Measurements from ENCODE around the gene SCLY.

SCLY gene

GRCh38 chr2:238114851-238115660, 54.3 kb downstream of the SCLY start:
- no peak for TF ChIP-seq GATA3 (IDR thresholded peaks at IDR 0.05; ENCODE audit: low read depth, low read length)

DNA sequence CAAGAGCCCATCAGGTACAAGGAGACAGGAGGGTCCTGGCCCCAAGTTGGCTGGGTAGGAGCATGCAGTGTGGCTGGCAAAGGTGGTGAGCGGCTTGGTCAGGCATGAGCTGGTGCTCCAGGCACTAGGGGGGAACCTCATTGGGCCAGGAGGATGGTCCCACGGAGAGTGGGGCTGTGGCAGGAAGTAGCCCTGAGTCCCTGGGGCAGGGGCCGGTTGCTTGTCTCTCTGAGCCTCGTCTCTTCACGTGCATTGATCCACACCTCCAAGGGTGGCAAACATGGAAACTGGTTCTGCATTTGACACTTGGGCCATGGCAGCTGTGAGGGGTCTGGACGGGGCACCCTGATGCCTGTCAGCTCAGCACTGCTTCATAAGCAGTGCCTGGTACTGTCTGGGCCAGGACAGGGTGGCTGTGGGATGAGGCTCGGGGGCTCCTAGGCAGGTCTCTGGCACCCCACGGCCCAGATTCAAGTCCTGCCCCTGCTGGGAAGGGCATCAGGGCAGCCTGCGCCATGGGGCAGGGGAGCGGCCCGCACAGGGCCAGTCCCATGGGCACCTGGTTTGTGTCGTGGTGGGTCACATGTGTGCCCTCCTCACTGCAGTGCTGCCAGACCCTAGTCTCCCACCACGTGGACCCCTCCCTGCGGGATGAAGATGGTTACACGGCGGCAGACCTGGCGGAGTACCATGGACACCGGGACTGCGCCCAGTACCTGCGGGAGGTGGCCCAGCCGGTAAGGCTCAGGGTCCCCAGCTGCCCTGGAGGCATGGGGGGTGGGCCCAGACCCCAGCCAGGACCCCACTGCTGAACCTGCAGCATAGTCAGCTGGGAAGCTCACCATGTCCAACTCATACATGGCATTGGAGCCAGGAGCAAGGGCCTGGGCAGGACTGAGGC, 55.7 kb downstream of the SCLY start:
- TF ChIP-seq GATA2 (IDR thresholded peaks at IDR 0.05; ENCODE audit: low read depth, low read length) (no peak), GATA3 (IDR thresholded peaks at IDR 0.05; ENCODE audit: low read depth, low read length) (no peak)

DNA sequence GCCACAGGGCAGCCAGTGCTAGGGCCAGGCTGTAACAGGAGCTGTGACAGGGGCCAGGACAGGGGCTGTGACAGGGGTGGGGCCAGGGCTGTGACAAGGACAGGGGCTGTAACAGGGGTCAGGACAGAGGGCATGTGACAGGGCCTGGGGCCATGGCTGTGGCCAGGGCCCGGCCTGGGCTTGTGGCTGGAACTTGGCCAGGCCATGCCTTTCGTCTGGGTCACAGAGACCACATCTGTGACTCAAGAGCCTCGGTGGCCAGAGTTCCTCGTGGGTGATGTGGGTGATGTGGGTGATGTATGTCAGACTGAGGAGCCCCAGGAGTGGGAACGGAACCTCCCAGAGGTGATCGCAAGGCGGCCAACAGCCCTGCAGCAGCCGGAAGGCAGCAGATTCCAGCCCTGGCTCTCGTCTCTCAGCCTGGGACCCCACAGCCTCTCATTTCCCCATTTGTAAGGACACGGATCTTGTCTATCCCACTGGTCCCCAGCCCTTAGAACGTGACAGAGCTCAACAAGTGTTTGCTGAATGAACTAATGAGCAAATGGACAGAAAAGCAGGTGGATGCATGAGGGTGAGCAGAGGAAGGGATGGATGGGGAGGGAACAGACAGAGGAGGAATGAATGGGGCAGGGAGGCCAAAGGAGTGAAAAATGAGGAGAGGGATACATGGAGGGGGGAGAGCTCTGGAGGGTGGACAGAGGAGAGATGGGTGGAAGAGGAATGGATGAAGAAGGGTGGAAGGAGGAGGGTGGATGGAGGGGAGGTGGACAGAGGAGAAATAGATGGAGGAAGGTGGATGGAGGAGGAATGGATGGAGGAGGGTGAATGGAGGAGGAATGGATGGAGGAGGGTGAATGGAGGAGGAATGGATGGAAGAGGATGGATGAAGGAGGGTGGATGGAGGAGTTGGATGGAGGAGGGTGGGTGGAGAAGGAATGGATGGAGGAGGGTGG, 56.7 kb downstream of the SCLY start:
- TF ChIP-seq GATA2 (IDR thresholded peaks at IDR 0.05; ENCODE audit: low read depth, low read length): no peak

DNA sequence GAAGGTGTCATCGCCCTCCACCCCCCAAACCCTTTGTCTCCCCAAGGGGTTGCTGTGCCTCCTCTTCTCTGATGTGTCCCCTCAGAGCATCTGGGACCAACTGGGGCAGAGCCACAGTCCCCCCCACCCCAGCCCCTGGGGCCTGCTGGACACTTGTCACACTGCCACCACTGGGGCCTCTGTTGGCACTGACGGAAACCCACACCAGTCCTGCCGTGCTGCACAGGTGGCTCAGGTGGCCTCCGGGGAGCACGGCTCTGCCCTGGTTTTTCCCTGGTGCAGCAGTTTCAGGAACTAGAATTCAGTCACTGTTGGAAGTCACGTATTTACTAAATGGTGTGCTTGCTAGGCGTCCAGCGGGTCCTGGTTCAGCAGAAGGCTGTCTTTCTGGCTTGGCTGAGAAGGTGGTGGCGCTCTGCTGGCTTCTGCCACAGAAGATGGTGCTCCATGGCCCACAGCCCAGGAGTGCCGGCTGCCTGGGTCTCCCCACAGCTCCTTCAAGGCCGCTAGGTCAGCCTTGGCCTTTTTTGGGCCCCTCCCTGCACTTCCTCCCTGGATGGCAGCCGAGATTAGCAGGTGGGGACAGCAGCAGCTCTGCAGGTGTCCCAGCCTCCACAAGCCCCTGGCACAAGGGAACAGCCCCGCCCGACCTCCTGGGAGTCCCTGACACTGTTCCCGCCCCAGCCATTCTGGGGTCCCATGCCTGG, 59.1 kb downstream of the SCLY start:
- TF ChIP-seq GATA3 (IDR thresholded peaks at IDR 0.05; ENCODE audit: low read depth, low read length) (no peak), GATA2 (IDR thresholded peaks at IDR 0.05; ENCODE audit: low read depth, low read length) (no peak)

GRCh38 chr2:238120463-238121298, 59.9 kb downstream of the SCLY start:
- TF ChIP-seq GATA2 (IDR thresholded peaks at IDR 0.05; ENCODE audit: low read depth, low read length): no peak
- no peak for TF ChIP-seq GATA3 (IDR thresholded peaks at IDR 0.05; ENCODE audit: low read depth, low read length)

GRCh38 chr2:238121511-238122286, 60.9 kb downstream of the SCLY start:
- TF ChIP-seq GATA3 (IDR thresholded peaks at IDR 0.05; ENCODE audit: low read depth, low read length): no peak
- TF ChIP-seq GATA2 (IDR thresholded peaks at IDR 0.05; ENCODE audit: low read depth, low read length): no peak

DNA sequence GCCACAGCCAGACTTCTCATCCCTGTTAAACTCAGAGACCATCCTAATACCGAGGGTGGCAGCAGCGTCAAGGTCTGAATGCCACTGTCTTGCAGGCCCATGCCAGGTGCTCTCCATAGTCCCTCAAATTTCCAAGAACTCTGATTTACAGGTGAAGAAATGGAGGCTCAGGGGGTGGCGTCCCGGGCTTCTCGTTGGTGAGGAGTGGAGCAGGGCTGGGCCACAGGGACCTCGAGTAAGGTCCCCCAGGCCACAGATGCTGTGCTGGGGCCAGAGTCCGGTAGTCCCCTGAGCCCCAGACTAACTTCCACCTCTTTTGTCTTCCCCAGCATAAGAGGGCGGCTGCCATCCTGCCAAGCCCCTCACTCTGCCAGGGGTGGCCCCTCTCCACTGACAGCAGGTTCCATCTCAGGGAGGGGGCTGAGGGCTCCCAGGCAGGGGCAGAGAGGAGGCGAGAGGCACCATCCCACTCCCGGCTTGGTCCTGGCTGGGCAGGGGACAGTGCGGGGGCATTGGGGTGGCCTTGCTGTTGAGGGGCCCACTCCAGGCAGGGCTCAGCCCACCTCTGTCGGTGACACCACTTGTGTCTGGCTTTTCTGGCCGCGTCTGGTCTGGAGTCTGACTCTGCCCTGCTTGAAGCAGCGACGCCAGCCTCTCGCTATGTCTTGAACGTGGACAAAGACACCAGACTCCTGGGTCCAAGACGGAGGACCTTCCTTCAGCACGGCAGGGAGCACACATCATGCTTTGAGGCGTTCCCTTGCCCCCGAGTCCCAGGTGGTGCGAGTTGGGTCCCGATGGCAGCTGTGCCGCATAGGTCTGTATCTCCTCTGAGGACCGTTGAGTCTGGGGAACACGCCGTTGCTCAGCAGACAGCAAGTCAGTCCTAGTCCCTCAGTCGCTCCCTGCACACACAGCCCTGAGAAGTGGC, 61.8 kb downstream of the SCLY start:
- TF ChIP-seq GATA3 (IDR thresholded peaks at IDR 0.05; ENCODE audit: low read depth, low read length): no peak
- no peak for TF ChIP-seq GATA2 (IDR thresholded peaks at IDR 0.05; ENCODE audit: low read depth, low read length)

DNA sequence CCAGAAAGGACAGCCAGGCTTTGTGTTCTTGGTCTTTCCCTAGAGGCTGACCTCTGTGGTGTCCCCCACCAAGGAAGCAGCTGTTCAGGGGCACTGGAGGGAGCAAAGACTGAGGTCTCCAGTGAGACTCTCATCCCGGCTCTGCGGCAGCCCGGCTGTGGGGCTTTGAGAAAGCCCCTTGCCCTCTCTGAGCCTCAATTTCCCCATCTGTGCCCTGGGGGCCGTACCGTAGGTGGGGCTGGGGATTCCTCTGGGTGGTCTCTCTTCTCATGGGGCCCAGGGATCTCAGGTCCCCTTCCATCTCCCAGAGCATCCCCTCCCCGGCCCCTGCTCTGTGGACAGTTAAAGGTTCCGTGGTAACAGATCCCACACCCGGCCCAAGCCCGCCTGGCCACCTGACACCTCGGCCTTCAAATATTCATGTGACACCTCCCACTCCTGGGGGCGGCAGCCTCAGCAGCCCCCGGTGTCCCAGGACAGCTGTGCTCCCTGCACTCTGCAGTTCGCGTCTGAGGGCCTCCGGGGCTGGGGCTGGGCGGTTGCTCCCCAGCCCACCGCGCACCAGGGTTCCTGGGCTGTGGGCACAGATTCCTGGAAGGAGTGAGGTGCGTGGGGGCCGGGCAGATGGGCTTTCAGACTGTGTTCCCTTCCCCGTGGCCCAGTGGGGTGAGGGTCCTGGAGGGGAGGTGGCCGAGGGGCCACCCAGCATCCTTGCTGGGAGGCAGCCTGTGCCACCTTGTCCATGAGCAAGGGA, 62.6 kb downstream of the SCLY start:
- TF ChIP-seq GATA3 (IDR thresholded peaks at IDR 0.05; ENCODE audit: low read depth, low read length) (no peak), GATA2 (IDR thresholded peaks at IDR 0.05; ENCODE audit: low read depth, low read length) (no peak)

GRCh38 chr2:238123991-238124470, 63.2 kb downstream of the SCLY start:
- TF ChIP-seq GATA3 (IDR thresholded peaks at IDR 0.05; ENCODE audit: low read depth, low read length) (no peak), GATA2 (IDR thresholded peaks at IDR 0.05; ENCODE audit: low read depth, low read length) (no peak)

- no peak for TF ChIP-seq GATA2 (IDR thresholded peaks at IDR 0.05; ENCODE audit: low read depth, low read length)
- no peak for TF ChIP-seq GATA3 (IDR thresholded peaks at IDR 0.05; ENCODE audit: low read depth, low read length)
Measured at GRCh38 chr2:238124488-238125126, 63.8 kb downstream of the SCLY start.

Measured in SH-SY5Y (cell line).